HEK293 (cell line): Measurements from ENCODE around the gene RTCB.

Experiments used
- CTCF ChIP-seq: fragments of 450-650 bp; formaldehyde crosslinking; IDR thresholded peaks from 2 replicates; pipeline ENCODE4 v1.5.1; 2016; ENCODE audit warnings: missing biosample characterization, missing genetic modification characterization
- HOXD13 ChIP-seq: sonication (generic); formaldehyde crosslinking; IDR thresholded peaks from 2 replicates; pipeline ENCODE4 v1.8.0; 2022; ENCODE audit warnings: missing genetic modification reagents, borderline replicate concordance
- KLF9 ChIP-seq: fragments of 450-650 bp; formaldehyde crosslinking; IDR thresholded peaks from 2 replicates; pipeline ENCODE4 v1.5.1; 2016; ENCODE audit warnings: missing biosample characterization, missing genetic modification characterization, low read depth
- MZF1 ChIP-seq: fragments of 450-650 bp; formaldehyde crosslinking; IDR thresholded peaks from 2 replicates; pipeline ENCODE4 v1.5.1; 2017; ENCODE audit warnings: missing biosample characterization, missing genetic modification characterization, borderline replicate concordance
- REST ChIP-seq: fragments of 450-650 bp; formaldehyde crosslinking; IDR thresholded peaks from 2 replicates; pipeline ENCODE4 v1.5.1; 2016; ENCODE audit warnings: missing biosample characterization, missing genetic modification characterization
- YY1 ChIP-seq: fragments of 450-650 bp; formaldehyde crosslinking; IDR thresholded peaks from 2 replicates; pipeline ENCODE4 v1.5.1; 2018; ENCODE audit warnings: missing biosample characterization, missing genetic modification characterization
- ZBTB21 ChIP-seq: fragments of 450-650 bp; formaldehyde crosslinking; IDR thresholded peaks from 2 replicates; pipeline ENCODE4 v1.5.1; 2017; ENCODE audit warnings: missing biosample characterization, missing genetic modification characterization
- ZNF18 ChIP-seq: fragments of 450-650 bp; formaldehyde crosslinking; IDR thresholded peaks from 2 replicates; pipeline ENCODE4 v1.5.1; 2016; ENCODE audit warnings: missing biosample characterization, missing genetic modification characterization
- ZNF274 ChIP-seq, 2 experiments: fragments of 200-500 bp in 1 of 2; fragments of 450-650 bp in 1 of 2; sonication (Bioruptor generic) in 1 of 2; formaldehyde crosslinking in 1 of 2; IDR thresholded peaks; 2 replicates each; pipeline versions ENCODE4 v1.5.1 to v1.6.1; 2014 to 2016; ENCODE audit warnings: borderline replicate concordance in 1 of 2, inconsistent platforms in 1 of 2, low read length in 1 of 2, missing biosample characterization in 1 of 2, missing genetic modification characterization in 1 of 2
- ZNF423 ChIP-seq: fragments of 450-650 bp; formaldehyde crosslinking; IDR thresholded peaks from 2 replicates; pipeline ENCODE4 v1.5.1; 2016; ENCODE audit warnings: missing biosample characterization, missing genetic modification characterization
- ZNF514 ChIP-seq: fragments of 450-650 bp; formaldehyde crosslinking; IDR thresholded peaks from 2 replicates; pipeline ENCODE4 v1.5.1; 2016; ENCODE audit warnings: missing biosample characterization, missing genetic modification characterization

DNA sequence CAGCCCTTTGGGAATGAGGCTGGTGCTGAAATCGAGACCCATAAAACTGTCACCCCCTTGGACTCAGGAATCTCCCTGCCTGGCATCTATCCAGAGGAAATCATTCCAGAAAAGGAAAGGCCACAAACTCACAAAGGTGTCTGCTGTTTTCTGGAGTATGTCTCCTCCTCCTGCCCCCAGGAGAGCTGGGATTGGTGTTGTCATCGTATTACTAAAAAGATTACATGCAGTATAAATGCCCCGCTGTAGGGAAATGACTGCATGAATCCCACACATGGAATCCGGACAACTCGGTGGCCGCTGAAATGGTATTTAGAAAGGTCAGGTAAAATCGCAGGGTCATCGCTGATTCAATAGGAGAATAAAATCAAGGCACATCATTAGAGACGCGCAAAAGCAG is 73.3 kb downstream of the RTCB start:
- TF ChIP-seq REST (tag by site-specific recombination) (no peak), ZNF514 (tag by site-specific recombination) (no peak), ZNF18 (tag by site-specific recombination) (no peak), ZNF423 (tag by site-specific recombination) (no peak), CTCF (no peak), MZF1 (tag by site-specific recombination) (no peak), KLF9 (tag by site-specific recombination) (no peak), ZBTB21 (tag by site-specific recombination) (no peak), ZNF274 (IDR thresholded peaks at IDR 0.05; ENCODE audit: low read length) (no peak), ZNF274 (tag by site-specific recombination; IDR thresholded peaks at IDR 0.05; ENCODE audit: borderline replicate concordance) (no peak), HOXD13 (CRISPR knock-in tag) (no peak), YY1 (tag by site-specific recombination) (no peak)
